K562 (cell line): ENCODE data around the gene RPL21.

ENCODE experiments used
- ATF2 ChIP-seq: sonication (generic); formaldehyde crosslinking; IDR thresholded peaks from 2 replicates; pipeline ENCODE4 v1.8.1; 2022; ENCODE audit warnings: missing genetic modification reagents
- CBFA2T3 ChIP-seq: fragments of 450-650 bp; IDR thresholded peaks from 2 replicates; pipeline ENCODE4 v1.6.1; 2017
- KLF16 ChIP-seq: IDR thresholded peaks from 2 replicates; pipeline ENCODE4 v1.6.1; 2016; ENCODE audit warnings: antibody characterized with exemption
- MLLT1 ChIP-seq, 2 experiments: fragments of 450-650 bp; IDR thresholded peaks; 2 replicates each; pipeline ENCODE4 v1.6.1; 2016
- SLC30A9 ChIP-seq: fragments of 250-450 bp; sonication (Bioruptor Pico); IDR thresholded peaks from 2 replicates; pipeline ENCODE4 v1.8.0; 2022; ENCODE audit warnings: mild to moderate bottlenecking, moderate library complexity
- SREBF1 ChIP-seq: fragments of 150-350 bp; IDR thresholded peaks from 2 replicates; pipeline ENCODE4 v1.6.1; 2014; ENCODE audit warnings: antibody characterized with exemption, low read depth, low read length, borderline replicate concordance
- ZKSCAN3 ChIP-seq: fragments of 250-450 bp; sonication (Bioruptor Pico); IDR thresholded peaks from 2 replicates; pipeline ENCODE4 v1.4.0; 2020
- TF ChIP-seq, protein P1 (sequence below), 3 experiments: IDR thresholded peaks in 2 of 3; conservative IDR thresholded peaks in 1 of 3; 2 replicates each; pipeline ENCODE4 v1.5.1; 2011 to 2012; ENCODE audit warnings: low read length in 3 of 3, mild to moderate bottlenecking in 3 of 3, control low read depth in 2 of 3, improper control_type of control experiment in 1 of 3, inconsistent platforms in 1 of 3, low read depth in 1 of 3, mixed read lengths in 1 of 3, moderate library complexity in 1 of 3; ENCODE audit not compliant: insufficient read depth in 2 of 3

DNA sequence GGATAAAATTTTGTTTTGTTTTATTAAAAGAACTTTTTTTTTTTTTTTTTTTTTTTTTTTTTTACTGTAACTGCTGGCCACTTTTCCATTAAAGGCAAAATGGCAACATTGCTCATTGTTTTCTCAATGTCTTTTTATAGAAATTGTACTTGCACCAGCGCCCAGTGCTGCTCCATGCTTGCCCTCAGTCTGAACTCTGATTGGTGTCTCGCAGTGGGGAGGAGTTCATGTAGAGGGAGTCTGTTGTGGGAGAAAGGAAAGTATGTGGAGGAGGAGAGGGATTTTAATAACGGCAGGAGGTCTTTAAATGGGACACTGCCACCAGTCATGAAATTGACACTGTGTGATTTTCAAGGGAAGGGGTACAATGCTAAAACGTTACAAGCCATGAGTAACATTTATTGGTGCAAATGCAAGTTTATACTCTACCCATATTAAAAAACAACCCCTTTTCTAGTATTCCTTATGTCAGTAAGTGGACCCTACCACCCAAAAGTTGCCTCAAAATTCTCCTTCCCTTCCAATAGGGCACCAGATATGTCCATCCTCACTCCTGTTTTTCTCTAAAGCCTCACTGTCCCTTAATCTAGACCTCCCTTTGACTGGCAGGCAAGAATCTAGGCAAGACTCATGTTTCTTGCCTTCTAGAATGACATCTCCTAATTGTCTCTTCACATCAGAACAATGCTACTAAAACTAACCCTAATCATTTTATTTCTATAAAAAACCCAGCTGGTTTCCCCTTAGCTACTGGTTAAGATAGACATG is 22.5 kb downstream of the RPL21 start:
- TF ChIP-seq, protein P1, sequence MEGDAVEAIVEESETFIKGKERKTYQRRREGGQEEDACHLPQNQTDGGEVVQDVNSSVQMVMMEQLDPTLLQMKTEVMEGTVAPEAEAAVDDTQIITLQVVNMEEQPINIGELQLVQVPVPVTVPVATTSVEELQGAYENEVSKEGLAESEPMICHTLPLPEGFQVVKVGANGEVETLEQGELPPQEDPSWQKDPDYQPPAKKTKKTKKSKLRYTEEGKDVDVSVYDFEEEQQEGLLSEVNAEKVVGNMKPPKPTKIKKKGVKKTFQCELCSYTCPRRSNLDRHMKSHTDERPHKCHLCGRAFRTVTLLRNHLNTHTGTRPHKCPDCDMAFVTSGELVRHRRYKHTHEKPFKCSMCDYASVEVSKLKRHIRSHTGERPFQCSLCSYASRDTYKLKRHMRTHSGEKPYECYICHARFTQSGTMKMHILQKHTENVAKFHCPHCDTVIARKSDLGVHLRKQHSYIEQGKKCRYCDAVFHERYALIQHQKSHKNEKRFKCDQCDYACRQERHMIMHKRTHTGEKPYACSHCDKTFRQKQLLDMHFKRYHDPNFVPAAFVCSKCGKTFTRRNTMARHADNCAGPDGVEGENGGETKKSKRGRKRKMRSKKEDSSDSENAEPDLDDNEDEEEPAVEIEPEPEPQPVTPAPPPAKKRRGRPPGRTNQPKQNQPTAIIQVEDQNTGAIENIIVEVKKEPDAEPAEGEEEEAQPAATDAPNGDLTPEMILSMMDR (IDR thresholded peaks at IDR 0.05 in 2 of 3, conservative IDR thresholded peaks at IDR 0.05 in 1 of 3; ENCODE audit: insufficient read depth in 2 of 3, low read depth in 1 of 3, low read length in 3 of 3), result no peak
- TF ChIP-seq ATF2 (CRISPR knock-in tag) (no peak), MLLT1 (IDR thresholded peaks at IDR 0.05) (no peak), KLF16 (no peak), CBFA2T3 (no peak), SREBF1 (no peak), SLC30A9 (CRISPR knock-in tag) (no peak), ZKSCAN3 (CRISPR knock-in tag) (no peak)
